HL-60 (cell line): ENCODE data around the gene GPR89B.

Experiments
- POLR2AphosphoS5 ChIP-seq: IDR thresholded peaks from 2 replicates; pipeline ENCODE4 v1.6.1; 2012; ENCODE audit warnings: low read depth
- SPI1 ChIP-seq: IDR thresholded peaks from 2 replicates; pipeline ENCODE4 v1.6.1; 2012; ENCODE audit warnings: low read depth, mild to moderate bottlenecking, borderline replicate concordance
- TF ChIP-seq, protein P1 (sequence below): IDR thresholded peaks from one replicate; pipeline ENCODE4 v1.5.1; 2011; ENCODE audit warnings: low read length, control low read depth, inconsistent platforms; ENCODE audit not compliant: insufficient read depth
- TF ChIP-seq, protein P2 (sequence below): IDR thresholded peaks from 2 replicates; pipeline ENCODE4 v1.6.1; 2012; ENCODE audit warnings: low read depth; ENCODE audit not compliant: insufficient replicate concordance

DNA sequence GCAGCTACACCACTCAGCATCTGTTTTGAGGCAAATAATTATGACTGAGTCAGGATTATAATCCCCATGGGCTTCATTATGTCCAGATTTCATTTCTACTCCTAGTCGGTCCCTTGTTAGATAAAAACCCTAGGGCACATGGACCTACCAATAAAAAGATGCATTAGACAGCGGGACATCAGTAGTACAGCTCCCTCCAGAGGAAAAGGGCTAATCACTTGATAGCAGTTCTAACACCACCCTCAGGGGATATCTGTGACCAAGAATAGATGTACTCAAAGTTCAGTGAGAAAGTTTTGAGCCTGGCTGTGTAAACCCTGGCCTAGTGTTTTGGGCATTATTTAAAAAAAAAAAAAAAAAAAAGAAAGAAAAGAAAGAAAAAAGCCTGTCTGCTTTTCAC, 15.7 kb upstream of the GPR89B start:
- TF ChIP-seq, protein P1, sequence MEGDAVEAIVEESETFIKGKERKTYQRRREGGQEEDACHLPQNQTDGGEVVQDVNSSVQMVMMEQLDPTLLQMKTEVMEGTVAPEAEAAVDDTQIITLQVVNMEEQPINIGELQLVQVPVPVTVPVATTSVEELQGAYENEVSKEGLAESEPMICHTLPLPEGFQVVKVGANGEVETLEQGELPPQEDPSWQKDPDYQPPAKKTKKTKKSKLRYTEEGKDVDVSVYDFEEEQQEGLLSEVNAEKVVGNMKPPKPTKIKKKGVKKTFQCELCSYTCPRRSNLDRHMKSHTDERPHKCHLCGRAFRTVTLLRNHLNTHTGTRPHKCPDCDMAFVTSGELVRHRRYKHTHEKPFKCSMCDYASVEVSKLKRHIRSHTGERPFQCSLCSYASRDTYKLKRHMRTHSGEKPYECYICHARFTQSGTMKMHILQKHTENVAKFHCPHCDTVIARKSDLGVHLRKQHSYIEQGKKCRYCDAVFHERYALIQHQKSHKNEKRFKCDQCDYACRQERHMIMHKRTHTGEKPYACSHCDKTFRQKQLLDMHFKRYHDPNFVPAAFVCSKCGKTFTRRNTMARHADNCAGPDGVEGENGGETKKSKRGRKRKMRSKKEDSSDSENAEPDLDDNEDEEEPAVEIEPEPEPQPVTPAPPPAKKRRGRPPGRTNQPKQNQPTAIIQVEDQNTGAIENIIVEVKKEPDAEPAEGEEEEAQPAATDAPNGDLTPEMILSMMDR: no peak
- TF ChIP-seq POLR2AphosphoS5 (no peak), SPI1 (no peak)
- TF ChIP-seq, protein P2, sequence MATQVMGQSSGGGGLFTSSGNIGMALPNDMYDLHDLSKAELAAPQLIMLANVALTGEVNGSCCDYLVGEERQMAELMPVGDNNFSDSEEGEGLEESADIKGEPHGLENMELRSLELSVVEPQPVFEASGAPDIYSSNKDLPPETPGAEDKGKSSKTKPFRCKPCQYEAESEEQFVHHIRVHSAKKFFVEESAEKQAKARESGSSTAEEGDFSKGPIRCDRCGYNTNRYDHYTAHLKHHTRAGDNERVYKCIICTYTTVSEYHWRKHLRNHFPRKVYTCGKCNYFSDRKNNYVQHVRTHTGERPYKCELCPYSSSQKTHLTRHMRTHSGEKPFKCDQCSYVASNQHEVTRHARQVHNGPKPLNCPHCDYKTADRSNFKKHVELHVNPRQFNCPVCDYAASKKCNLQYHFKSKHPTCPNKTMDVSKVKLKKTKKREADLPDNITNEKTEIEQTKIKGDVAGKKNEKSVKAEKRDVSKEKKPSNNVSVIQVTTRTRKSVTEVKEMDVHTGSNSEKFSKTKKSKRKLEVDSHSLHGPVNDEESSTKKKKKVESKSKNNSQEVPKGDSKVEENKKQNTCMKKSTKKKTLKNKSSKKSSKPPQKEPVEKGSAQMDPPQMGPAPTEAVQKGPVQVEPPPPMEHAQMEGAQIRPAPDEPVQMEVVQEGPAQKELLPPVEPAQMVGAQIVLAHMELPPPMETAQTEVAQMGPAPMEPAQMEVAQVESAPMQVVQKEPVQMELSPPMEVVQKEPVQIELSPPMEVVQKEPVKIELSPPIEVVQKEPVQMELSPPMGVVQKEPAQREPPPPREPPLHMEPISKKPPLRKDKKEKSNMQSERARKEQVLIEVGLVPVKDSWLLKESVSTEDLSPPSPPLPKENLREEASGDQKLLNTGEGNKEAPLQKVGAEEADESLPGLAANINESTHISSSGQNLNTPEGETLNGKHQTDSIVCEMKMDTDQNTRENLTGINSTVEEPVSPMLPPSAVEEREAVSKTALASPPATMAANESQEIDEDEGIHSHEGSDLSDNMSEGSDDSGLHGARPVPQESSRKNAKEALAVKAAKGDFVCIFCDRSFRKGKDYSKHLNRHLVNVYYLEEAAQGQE: no peak
